ENCODE measurements around the gene CTH. TPM values are rescaled to one million over a fixed set of nuclear protein-coding genes. Genes with fewer than 3 reads are reported as not detected.

CTH gene
- polyA plus RNA-seq, 3 donors: 0.16 to 1.5 (median 0.28) TPM

GRCh38 chr1:70376196-70376595 lies 34.9 kb upstream of the CTH start:
- no peak overlapping the region for H3K27ac ChIP-seq (ENCODE audit: low read depth in 1 of 2, low read length in 2 of 2)
- WGBS (ENCODE audit: insufficient coverage): 0% methylated on average over 2 of the region's 6 CpGs
- H3K36me3 ChIP-seq (replicated peaks in 1 of 2; ENCODE audit: control insufficient read depth in 1 of 2, insufficient read depth in 2 of 2, low read length in 2 of 2): no peaks in the 10 kb centered on the region
- H3K4me3 ChIP-seq (replicated peaks in 1 of 3; ENCODE audit: low read depth in 2 of 3, low read length in 3 of 3): no peak overlapping the region
- no peak overlapping the region for H3K27ac Mint-ChIP-seq
- H3K9ac ChIP-seq (ENCODE audit: insufficient read depth, low read length, poor library complexity, severe bottlenecking): no peak overlapping the region
- intact Hi-C loops (cut with micrococcal nuclease): no loop called here
- H3K4me3 Mint-ChIP-seq: no peak overlapping the region
- no peaks in the 10 kb centered on the region for H3K79me2 ChIP-seq (ENCODE audit: insufficient read depth, low read length)
- H3K9me3 ChIP-seq (replicated peaks in 1 of 2; ENCODE audit: control insufficient read depth in 1 of 2, insufficient read depth in 1 of 2, low read length in 2 of 2): no peaks in the 10 kb centered on the region
- no peaks in the 10 kb centered on the region for H3K36me3 Mint-ChIP-seq
- H3K4me1 Mint-ChIP-seq: peaks cover 10% of the 10 kb centered on the region
- H3K9me3 Mint-ChIP-seq: peaks cover 0 to 1% (median 0%) of the 10 kb centered on the region in 7 donors
- H3K4me1 ChIP-seq (ENCODE audit: control insufficient read depth in 1 of 2, insufficient read depth in 2 of 2, low read length in 2 of 2): peaks cover 0 to 6% of the 10 kb centered on the region in 2 donors
- DNase-seq: no peak
- no peak overlapping the region for H3K4me2 ChIP-seq (replicated peaks; ENCODE audit: extremely low read depth, low read length, poor library complexity, severe bottlenecking)
- no peak overlapping the region for H2AFZ ChIP-seq (ENCODE audit: insufficient read depth, low read depth, low read length, poor library complexity, severe bottlenecking)
- no peaks in the 10 kb centered on the region for H4K20me1 ChIP-seq (ENCODE audit: insufficient read depth, low read length)
- H3K27me3 ChIP-seq (ENCODE audit: control insufficient read depth in 2 of 2, insufficient read depth in 2 of 2, low read length in 2 of 2): no peaks in the 10 kb centered on the region
- TF ChIP-seq, protein P1, sequence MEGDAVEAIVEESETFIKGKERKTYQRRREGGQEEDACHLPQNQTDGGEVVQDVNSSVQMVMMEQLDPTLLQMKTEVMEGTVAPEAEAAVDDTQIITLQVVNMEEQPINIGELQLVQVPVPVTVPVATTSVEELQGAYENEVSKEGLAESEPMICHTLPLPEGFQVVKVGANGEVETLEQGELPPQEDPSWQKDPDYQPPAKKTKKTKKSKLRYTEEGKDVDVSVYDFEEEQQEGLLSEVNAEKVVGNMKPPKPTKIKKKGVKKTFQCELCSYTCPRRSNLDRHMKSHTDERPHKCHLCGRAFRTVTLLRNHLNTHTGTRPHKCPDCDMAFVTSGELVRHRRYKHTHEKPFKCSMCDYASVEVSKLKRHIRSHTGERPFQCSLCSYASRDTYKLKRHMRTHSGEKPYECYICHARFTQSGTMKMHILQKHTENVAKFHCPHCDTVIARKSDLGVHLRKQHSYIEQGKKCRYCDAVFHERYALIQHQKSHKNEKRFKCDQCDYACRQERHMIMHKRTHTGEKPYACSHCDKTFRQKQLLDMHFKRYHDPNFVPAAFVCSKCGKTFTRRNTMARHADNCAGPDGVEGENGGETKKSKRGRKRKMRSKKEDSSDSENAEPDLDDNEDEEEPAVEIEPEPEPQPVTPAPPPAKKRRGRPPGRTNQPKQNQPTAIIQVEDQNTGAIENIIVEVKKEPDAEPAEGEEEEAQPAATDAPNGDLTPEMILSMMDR (IDR thresholded peaks at IDR 0.05): no peak
- peaks cover 0 to 2% (median 0%) of the 10 kb centered on the region in 3 donors for H3K27me3 Mint-ChIP-seq (ENCODE audit: low read depth in 3 of 3)

GRCh38 chr1:70382682-70383081 lies 28.4 kb upstream of the CTH start:
- H3K4me3 ChIP-seq (replicated peaks in 1 of 3; ENCODE audit: low read depth in 2 of 3, low read length in 3 of 3): no peak overlapping the region
- no peaks in the 10 kb centered on the region for H3K36me3 ChIP-seq (replicated peaks in 1 of 2; ENCODE audit: control insufficient read depth in 1 of 2, insufficient read depth in 2 of 2, low read length in 2 of 2)
- no peak overlapping the region for H3K4me3 Mint-ChIP-seq
- H3K36me3 Mint-ChIP-seq: no peaks in the 10 kb centered on the region
- TF ChIP-seq, protein P1 (IDR thresholded peaks at IDR 0.05): no peak
- no peaks in the 10 kb centered on the region for H3K4me1 ChIP-seq (ENCODE audit: control insufficient read depth in 1 of 2, insufficient read depth in 2 of 2, low read length in 2 of 2)
- no peaks in the 10 kb centered on the region for H4K20me1 ChIP-seq (ENCODE audit: insufficient read depth, low read length)
- H3K4me1 Mint-ChIP-seq: peaks cover 11% of the 10 kb centered on the region
- H3K9ac ChIP-seq (ENCODE audit: insufficient read depth, low read length, poor library complexity, severe bottlenecking): no peak overlapping the region
- H3K4me2 ChIP-seq (replicated peaks; ENCODE audit: extremely low read depth, low read length, poor library complexity, severe bottlenecking): no peak overlapping the region
- DNase-seq: no peak
- intact Hi-C loops (cut with micrococcal nuclease): no loop called here
- peaks cover 0 to 3% (median 2%) of the 10 kb centered on the region in 3 donors for H3K27me3 Mint-ChIP-seq (ENCODE audit: low read depth in 3 of 3)
- H3K27me3 ChIP-seq (ENCODE audit: control insufficient read depth in 2 of 2, insufficient read depth in 2 of 2, low read length in 2 of 2): no peaks in the 10 kb centered on the region
- H3K9me3 ChIP-seq (replicated peaks in 1 of 2; ENCODE audit: control insufficient read depth in 1 of 2, insufficient read depth in 1 of 2, low read length in 2 of 2): no peaks in the 10 kb centered on the region
- peaks cover 0 to 1% (median 0%) of the 10 kb centered on the region in 7 donors for H3K9me3 Mint-ChIP-seq
- H3K27ac ChIP-seq (ENCODE audit: low read depth in 1 of 2, low read length in 2 of 2): no peak overlapping the region
- H2AFZ ChIP-seq (ENCODE audit: insufficient read depth, low read depth, low read length, poor library complexity, severe bottlenecking): no peak overlapping the region
- H3K27ac Mint-ChIP-seq: no peak overlapping the region
- H3K79me2 ChIP-seq (ENCODE audit: insufficient read depth, low read length): no peaks in the 10 kb centered on the region

Measured in CD14-positive monocyte (primary cell).